Activated CD8-positive, alpha-beta T cell treated with anti-CD3 and anti-CD28 coated beads for 36 hours (primary cell): ENCODE results near the gene SLMAP. TPM values are rescaled to one million over a fixed set of nuclear protein-coding genes. Genes with fewer than 3 reads are reported as not detected.
A peak's percentile ranks its signal among the peaks of the same experiment; 100 is the strongest.

Experiments used
- ATAC-seq: fragments of 200-7000 bp; cut with Tn5 transposase; one replicate; pipeline ENCODE4 v1.10.0; 2021; ENCODE audit warnings: mild to moderate bottlenecking, moderate library complexity
- CTCF ChIA-PET: fragments of 350-600 bp; sonication (Branson Sonifier 250); formaldehyde crosslinking; loops from one replicate; lab custom pipeline; 2021; ENCODE audit warnings: antibody characterized with exemption; lab: Charles Lee
- POLR2A ChIA-PET: fragments of 350-600 bp; sonication (Branson Sonifier 250); formaldehyde crosslinking; loops from one replicate; lab custom pipeline; 2021; ENCODE audit warnings: antibody characterized with exemption; lab: Charles Lee
- DNase-seq: peaks from one replicate; pipeline ENCODE4 v3.0.0-alpha.2; 2020
- H3K27ac Mint-ChIP-seq: one replicate; pipeline ENCODE4 v1.8.0; 2021; ENCODE audit warnings: mild to moderate bottlenecking, mixed read lengths
- H3K27me3 Mint-ChIP-seq: one replicate; pipeline ENCODE4 v1.8.0; 2021; ENCODE audit warnings: mixed read lengths
- H3K36me3 Mint-ChIP-seq: one replicate; pipeline ENCODE4 v1.8.0; 2021; ENCODE audit warnings: low read depth, mixed read lengths
- H3K4me1 Mint-ChIP-seq: one replicate; pipeline ENCODE4 v1.8.0; 2021; ENCODE audit warnings: low read depth, mixed read lengths
- H3K4me3 Mint-ChIP-seq: one replicate; pipeline ENCODE4 v1.8.0; 2021; ENCODE audit warnings: mild to moderate bottlenecking, moderate library complexity, mixed read lengths
- H3K9me3 Mint-ChIP-seq: one replicate; pipeline ENCODE4 v1.8.0; 2021; ENCODE audit warnings: mixed read lengths
- CTCF ChIP-seq: fragments of 200-600 bp; IDR thresholded peaks from one replicate; pipeline ENCODE4 v1.8.0; 2022; ENCODE audit warnings: antibody characterized with exemption, mild to moderate bottlenecking
- intact Hi-C: fragments of 100-400 bp; cut with micrococcal nuclease; formaldehyde crosslinking; loops from one replicate; pipeline ENCODE4 v1.10.0; 2022
- total RNA-seq, 2 experiments: library from RNA; stranded (reverse); gene quantifications; one replicate each; pipeline ENCODE4 v1.2.3, GENCODE V29; 2021

SLMAP gene
- total RNA-seq, 2 experiments from 2014 or later = 45.8 to 47.3 TPM

DNA sequence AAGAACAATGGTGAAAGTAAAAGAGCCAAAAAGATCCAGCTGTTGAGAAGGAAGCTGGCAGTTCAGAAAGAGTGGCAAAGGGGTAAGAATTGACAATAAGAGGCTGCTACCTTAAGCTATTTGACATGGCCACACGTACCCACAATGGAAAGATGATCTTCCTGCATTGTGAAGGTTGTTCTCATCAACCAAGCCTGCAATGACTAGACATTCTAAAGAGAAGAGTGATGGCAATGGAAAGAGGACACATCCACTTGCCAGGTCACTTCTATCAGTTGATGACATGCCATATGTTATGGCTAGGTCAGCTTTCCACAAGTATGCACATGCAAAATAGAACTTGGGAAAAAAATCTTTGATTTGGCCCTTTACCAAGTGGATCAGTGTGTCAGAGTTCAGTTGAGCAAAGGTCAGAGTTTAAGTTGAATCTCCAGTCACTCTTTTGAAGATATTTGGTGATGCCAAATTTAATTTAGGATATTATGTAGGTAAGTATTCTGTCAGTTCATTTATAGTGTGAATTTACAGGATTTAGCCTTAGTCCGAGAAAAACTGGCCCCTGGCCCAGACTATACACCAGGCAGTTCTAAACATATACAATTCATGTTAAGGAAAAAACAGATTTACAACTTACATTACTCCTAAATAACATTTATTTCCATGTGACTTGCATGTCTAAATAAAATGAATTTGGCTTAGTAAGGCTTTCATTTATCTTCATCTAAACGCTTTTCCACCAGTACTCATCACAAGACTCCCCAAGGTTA lies 147.2 kb downstream of the SLMAP start:
- H3K4me3 Mint-ChIP-seq = no peak overlapping the region
- peaks cover 15% of the 10 kb centered on the region for H3K36me3 Mint-ChIP-seq
- DNase-seq (no peak), ATAC-seq (no peak)
- no peak for TF ChIP-seq CTCF
- ChIA-PET CTCF (interaction anchor here (1.0 to 2.5 kb wide), 2 partner anchors 7 to 505 kb away, joined by 3 to 6 read pairs; no protein-coding TSS in a partner anchor), POLR2A (no interaction called here)
- no peaks in the 10 kb centered on the region for H3K9me3 Mint-ChIP-seq
- no peaks in the 10 kb centered on the region for H3K4me1 Mint-ChIP-seq
- no peak overlapping the region for H3K27ac Mint-ChIP-seq
- intact Hi-C loops = no loop called here
- no peaks in the 10 kb centered on the region for H3K27me3 Mint-ChIP-seq

GRCh38 chr3:57910990-57911389 lies 154.9 kb downstream of the SLMAP start:
- peak; percentile 39 for TF ChIP-seq CTCF
- DNase-seq = peak; percentile 53
- Mint-ChIP-seq H3K27ac (no peak overlapping the region), H3K9me3 (no peaks in the 10 kb centered on the region), H3K27me3 (no peaks in the 10 kb centered on the region), H3K4me1 (no peaks in the 10 kb centered on the region), H3K36me3 (peaks cover 18% of the 10 kb centered on the region), H3K4me3 (no peak overlapping the region)
- ChIA-PET POLR2A (no interaction called here), CTCF (interaction anchor here (0.9 to 1.5 kb wide), 3 partner anchors 9 to 514 kb away, joined by 3 to 6 read pairs (median 3); no protein-coding TSS in a partner anchor)
- no peak for ATAC-seq
- intact Hi-C loops = no loop called here

- DNase-seq = no peak
- no peaks in the 10 kb centered on the region for H3K27me3 Mint-ChIP-seq
- H3K4me1 Mint-ChIP-seq = no peaks in the 10 kb centered on the region
- CTCF ChIA-PET = interaction anchor here (0.9 kb wide), 1 partner anchor 42 kb away, joined by 3 read pairs; no protein-coding TSS in a partner anchor
- TF ChIP-seq CTCF = peak; percentile 26
- POLR2A ChIA-PET = no interaction called here
- ATAC-seq = no peak
- H3K36me3 Mint-ChIP-seq = peaks cover 24% of the 10 kb centered on the region
- H3K9me3 Mint-ChIP-seq = no peaks in the 10 kb centered on the region
- H3K4me3 Mint-ChIP-seq = no peak overlapping the region
- intact Hi-C loops = no loop called here
- H3K27ac Mint-ChIP-seq = no peak overlapping the region
Measured at GRCh38 chr3:57911593-57911992, 155.5 kb downstream of the SLMAP start.

DNA sequence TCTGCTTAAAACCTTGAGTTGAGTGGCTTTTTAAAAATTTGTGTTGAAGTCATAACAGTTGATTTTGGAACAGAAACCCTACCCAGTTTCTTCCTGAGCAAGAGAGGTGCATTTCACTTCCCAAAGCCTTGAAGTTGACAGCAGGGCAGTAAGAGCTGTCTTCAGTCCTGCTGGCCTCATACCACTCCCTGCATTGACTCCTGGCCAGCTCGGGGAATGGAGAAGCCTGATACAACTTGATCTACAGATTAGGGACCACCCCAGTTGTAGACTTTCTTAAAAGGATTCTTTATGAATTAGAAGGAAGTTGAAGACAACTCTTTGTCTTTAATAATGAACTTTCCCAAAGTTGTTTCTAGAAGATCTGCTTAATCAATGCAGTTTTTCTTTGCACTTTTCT lies 161.5 kb downstream of the SLMAP start:
- no peaks in the 10 kb centered on the region for H3K4me1 Mint-ChIP-seq
- H3K9me3 Mint-ChIP-seq = no peaks in the 10 kb centered on the region
- CTCF ChIA-PET = no interaction called here
- ATAC-seq (no peak), DNase-seq (no peak)
- H3K4me3 Mint-ChIP-seq = no peak overlapping the region
- H3K27ac Mint-ChIP-seq = no peak overlapping the region
- intact Hi-C loops = no loop called here
- TF ChIP-seq CTCF = no peak
- POLR2A ChIA-PET = no interaction called here
- no peaks in the 10 kb centered on the region for H3K27me3 Mint-ChIP-seq
- H3K36me3 Mint-ChIP-seq = peaks cover 36% of the 10 kb centered on the region

GRCh38 chr3:57918123-57918837 lies 162.2 kb downstream of the SLMAP start:
- POLR2A ChIA-PET = no interaction called here
- Mint-ChIP-seq H3K27me3 (no peaks in the 10 kb centered on the region), H3K27ac (no peak overlapping the region), H3K9me3 (no peaks in the 10 kb centered on the region), H3K4me3 (no peak overlapping the region), H3K4me1 (no peaks in the 10 kb centered on the region), H3K36me3 (peaks cover 43% of the 10 kb centered on the region)
- DNase-seq = no peak
- CTCF ChIA-PET = interaction anchor here (0.8 kb wide), 1 partner anchor 8 kb away, joined by 4 read pairs; no protein-coding TSS in a partner anchor
- ATAC-seq = no peak
- no peak for TF ChIP-seq CTCF
- intact Hi-C loops = no loop called here
